NCI-H2029 treated with DMSO at 0.1 percent for 48 hours (cell line): Measurements from ENCODE around the gene HEXB.
"Not testable (repeated sequence)": the region's sequence is repeated elsewhere in the genome, so short reads cannot be mapped to it uniquely, and the experiment has no call there.

Source experiments
- DNase-seq: peaks from one replicate; lab custom pipeline; 2025; lab: John Stamatoyannopoulos, UW

HEXB gene

DNA sequence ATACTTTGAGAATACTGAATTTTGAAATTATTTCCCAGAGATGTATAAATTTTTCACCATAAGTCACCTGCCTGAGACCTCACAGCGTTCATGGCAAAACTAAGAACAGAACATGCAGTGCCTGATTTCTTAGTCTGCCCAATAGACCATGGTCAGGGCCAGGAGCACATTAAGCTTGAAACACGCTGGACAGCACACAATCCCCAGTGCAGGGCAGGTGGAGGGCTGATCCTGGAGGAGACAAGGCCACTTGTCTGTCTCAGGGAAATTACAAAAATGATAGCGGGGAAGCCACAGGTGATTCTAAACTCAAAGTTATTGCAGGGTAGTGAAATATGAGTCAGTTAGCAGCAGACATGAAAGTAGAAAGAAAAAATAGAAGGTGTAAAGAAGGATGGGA is 25.9 kb upstream of the HEXB start:
- no peak for DNase-seq

DNA sequence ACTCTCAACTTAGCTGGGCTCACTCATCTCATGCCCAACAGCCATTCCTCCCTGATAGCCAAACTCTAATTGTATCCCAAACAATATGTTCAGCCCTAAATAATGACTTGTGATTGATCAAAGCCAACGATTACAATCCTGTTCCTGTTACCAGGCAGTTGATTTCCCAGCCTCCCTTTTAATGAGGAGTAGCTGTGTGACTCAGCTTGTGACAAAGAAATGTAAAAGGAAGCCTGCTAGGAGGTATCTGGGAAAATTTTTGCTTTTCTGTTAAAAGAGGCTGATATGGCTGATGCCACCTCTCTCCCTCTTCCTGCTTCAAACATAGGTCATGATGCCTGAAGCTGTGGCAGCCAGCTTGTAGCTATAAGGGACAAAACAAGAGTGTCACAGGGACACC is 24.9 kb upstream of the HEXB start:
- no peak for DNase-seq

DNA sequence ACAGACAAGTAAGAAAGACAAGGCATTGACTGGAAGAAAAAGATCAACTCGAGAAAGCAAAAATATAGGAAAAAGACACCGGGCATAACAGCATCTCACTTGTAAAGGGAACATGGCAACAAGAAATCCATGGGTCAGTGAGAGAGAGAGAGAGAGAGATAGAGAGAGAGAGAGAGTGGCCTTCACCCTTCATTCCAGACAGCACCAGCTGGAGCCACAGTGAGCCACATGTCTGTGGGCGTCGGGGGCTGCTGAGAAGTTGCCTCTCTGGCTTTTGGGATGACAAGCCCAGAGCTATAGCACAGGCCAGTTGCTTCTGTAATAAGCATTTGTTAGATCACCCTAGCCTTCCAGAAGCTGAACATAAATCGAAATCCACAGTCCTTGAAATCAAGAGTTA is 24.2 kb upstream of the HEXB start:
- DNase-seq = no peak

DNA sequence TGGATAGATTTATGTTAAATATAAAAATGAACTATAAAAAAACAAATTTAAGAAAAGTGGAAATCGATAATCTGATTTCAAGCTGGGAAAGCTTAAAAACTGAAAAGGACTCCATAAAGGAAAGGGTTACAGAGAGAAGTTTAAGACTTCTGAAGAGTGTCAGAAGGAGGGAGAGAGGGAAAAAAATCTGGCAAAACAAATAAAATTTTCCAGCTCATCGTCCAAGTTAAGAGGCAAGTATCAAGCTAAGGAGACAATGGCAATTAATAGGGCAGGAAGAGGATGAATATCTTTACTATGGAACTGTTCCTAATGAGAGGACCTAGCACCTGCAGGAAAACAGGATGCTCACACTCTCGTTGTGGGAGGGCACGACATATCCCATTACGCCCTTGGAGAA is 20.5 kb upstream of the HEXB start:
- no peak for DNase-seq

DNA sequence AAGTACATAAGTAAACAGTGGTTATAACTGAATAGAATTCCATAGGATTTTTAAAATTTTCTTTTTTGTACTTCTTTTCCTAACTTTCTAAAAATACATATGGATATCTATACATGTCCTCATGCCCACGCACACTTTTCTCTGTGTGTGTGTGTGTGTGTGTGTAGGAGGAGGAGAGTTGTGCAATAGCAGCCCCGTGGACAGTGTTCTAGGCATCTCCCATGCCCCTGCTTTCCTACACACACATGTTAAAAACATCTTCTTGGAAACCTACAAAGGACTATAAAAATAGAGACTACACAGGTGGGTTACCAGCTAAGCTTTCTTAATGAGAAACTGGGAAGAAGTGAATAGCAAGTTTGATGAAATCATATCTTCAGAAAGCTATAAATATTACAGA is 19.8 kb upstream of the HEXB start:
- DNase-seq = no peak

DNA sequence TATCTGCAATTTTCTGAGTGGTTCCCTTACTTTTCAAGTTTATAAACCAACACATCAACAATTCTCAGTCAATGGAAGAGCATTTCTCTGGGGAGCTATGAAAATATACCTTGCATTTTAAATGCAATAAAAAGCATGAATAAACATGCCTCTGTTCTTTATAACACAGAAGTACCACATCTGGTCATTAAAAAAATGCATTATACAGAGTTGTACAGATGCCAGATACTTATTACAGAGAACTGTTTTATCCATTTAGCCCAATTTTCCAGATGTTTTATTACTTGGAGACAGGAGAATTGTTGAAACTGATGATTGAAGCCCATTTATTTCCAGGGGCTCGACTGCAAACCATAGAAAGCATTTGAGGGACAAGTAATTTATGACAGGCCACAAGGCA is 19.2 kb upstream of the HEXB start:
- DNase-seq = no peak

DNA sequence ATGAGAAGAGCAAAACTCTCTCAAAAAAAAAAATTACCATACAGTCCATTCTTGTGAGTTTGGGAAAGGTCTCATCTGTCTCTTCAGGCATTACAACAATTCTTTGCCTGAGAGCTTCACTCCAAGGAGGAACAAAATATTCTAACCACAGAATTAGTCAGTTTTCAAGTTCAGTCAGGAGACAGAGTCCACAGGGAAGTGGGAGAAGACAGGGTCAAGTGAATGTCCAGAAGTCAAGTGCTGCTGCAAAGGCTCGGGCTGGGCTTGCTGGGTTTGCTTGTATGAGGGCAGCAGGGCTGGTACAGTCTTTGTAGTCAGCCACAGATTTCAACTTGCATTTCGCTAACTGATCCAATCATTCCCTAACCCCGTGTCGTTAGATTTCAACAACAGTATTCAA is 17.6 kb upstream of the HEXB start:
- DNase-seq = no peak

DNA sequence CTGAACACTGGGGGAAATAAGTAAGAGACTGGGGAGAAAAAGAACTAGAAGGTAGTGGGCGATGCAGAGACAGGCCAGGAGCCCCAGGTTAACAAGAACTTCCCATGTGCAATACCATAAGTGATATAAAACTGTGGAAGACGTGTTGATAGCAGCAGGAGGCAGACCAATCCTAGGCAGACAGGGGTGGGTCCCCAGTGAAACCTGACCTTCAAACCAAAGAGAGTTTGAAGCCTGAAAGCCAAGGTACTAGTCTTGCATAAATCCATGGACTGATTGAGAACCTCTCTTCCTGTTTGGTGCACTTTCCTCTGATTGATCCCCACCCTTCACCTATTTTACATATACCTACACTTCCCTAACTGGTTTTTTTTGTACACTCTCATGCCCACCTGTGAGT is 15.2 kb upstream of the HEXB start:
- DNase-seq = no peak

DNA sequence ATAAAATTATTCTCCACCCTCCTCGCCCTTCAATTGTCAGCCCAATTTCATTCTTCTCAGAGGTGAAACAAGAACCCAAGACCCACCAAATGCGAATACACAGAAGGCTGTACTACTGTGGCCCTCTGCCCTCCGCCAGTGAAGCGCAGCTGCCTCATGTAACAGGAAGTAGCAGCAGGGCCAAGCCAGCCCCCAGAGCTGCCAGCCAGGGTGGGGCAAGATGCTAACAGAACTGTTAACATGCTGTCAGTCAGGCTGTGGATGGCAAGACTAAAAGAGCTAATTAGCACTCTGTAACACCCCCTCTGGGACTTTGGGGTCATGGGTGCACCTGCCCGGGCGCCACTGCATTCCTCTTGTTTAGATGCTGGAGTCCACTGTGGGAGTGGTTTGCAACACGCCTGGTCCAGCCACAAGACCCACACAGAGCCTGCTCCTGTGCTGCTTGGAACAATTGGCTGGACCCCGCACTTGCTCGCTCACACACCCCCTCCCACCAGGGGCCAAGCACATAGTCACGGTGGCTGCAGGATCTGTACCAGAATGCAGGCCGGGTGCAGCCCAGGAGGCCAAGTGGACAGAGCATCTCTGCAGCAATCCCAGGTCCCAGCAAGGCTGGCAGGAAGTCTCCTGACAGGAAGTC is 14.5 kb upstream of the HEXB start:
- no peak for DNase-seq

DNA sequence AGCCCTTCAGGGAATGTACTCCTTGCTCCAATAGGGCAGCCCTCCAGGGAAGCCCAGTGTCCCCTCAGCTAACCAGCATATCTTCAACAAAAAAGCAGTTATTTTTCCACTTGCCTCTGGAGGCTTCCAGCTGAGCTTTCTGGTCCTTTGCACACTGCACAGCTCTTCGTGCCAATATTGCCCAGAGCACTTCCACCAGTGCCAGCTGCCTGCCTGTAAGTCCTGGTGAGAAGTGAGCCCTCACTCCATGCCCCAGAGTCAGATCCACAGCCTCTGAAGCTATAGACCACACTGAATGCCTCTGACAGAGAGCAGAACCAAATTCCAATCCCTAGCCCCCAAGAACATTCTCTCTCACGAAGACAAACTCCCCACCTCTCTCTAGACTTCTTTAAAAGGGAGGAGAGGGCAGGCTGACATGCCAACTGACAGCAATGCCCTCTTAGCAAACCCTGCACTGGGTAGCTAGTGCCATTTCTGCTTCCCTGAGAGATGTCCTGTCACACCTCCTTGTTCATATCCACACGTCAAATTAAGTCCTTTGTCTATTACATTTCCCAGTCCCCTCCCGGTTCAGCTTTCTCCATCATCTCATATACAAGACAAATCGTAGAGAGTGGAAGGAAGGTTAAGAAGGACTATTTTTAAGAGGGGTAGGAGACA is 12.7 kb upstream of the HEXB start:
- DNase-seq = no peak

DNA sequence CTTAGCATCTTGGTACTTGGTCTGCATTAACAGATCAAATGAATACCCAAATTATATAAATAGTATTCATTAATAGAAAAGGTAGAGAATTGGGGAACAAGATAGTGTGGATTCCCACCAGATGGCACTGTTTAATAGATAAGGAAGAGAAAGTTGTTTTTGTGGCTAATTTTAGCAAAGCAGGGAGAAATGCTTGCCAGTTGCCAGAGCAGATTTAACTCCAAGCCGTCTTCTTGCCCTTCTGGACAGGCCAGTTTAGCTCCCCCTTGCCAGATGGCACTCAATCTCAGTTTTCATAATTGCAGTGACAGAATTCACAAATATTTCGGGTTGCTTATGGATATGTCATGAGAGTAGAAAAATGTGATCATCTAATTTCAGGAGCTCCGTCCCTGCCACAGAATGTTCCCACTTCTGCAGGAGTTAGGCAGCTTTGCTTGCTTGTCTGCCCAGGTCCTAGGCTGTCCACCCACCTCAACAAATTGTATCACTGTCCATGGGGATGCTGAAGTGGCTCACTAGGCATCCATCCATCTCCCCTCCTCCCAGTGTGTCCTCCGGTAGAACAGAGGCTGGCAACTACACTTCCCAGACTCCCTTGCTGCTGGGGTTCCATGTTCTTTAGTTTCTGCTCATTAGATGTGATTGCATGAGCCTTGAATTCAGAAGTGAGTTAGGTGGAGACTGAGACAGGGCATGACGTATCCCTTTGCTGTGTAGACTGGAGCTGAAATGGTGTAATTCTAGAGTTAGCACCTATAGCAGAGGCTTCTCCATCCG is 11.8 kb upstream of the HEXB start:
- no peak for DNase-seq

DNA sequence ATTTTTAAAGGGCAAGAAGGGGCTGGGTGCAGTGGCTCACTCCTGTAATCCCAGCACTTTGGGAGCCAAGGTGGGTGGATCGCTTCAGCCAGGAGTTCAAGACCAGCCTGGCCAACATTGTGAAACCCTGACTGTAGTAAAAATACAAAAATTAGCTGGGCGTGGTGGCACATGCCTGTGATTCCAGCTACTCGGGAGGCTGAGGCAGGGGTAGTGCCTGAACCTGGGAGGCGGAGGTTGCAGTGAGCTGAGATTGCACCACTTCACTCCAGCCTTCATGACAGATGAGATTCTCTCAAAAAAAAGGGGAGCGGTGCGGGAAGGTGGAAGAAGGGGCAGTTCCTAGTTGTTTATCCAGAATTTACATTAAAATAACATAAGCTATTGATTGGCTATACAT is 8.6 kb upstream of the HEXB start:
- DNase-seq = not testable (repeated sequence)

DNA sequence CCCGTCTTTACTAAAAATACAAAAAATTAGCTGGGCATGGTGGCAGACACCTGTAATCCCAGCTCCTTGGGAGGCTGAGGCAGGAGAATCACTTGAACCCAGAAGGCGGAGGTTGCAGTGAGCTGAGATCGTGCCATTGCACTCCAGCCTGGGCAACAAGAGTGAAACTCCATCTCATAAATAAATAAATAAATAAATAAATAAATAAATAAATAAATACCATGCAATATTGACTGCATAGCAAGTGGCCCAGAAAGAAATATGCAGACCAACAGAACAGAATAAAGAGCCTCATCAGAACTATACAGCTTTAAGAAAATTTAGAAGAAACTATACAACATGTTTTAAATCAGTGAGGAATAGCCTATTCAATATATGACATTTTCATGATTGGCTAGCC is 6.9 kb upstream of the HEXB start:
- not testable (repeated sequence) for DNase-seq

DNA sequence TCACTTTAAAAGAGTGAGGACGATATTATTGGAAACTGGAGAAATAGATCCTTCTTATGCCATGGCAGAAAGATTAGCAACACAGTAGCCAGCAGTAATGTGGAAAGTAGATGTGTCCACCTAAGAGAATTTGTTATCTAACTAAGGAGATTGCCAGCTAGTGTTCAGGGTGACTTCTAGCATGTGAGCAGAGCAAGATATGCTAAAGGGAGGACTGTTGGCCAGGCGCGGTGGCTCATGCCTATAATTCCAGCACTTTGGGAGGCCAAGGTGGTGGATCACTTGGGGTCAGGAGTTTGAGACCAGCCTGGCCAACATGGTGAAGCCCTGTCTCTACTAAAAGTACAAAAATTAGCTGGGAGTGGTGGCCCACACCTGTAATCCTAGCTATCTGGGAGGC is 5.7 kb upstream of the HEXB start:
- not testable (repeated sequence) for DNase-seq

DNA sequence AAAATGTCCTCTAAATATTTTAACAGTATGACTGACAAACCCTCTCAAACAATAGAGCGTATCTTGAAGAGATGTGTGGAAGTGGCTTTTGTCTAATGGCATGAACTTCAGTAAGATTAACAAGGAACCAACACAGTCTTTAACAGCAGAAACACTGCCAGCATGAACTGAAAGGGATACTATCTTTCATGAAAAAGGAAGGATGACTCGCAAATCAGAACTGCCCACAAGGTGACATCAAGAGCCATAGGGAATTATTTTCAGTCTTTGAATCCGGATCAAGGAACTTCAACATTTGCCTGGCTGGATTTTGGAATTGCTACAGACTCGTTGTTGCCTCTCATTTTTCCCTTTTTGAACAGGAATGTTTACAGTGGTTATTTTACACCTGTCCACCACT is 5.1 kb upstream of the HEXB start:
- no peak for DNase-seq

DNA sequence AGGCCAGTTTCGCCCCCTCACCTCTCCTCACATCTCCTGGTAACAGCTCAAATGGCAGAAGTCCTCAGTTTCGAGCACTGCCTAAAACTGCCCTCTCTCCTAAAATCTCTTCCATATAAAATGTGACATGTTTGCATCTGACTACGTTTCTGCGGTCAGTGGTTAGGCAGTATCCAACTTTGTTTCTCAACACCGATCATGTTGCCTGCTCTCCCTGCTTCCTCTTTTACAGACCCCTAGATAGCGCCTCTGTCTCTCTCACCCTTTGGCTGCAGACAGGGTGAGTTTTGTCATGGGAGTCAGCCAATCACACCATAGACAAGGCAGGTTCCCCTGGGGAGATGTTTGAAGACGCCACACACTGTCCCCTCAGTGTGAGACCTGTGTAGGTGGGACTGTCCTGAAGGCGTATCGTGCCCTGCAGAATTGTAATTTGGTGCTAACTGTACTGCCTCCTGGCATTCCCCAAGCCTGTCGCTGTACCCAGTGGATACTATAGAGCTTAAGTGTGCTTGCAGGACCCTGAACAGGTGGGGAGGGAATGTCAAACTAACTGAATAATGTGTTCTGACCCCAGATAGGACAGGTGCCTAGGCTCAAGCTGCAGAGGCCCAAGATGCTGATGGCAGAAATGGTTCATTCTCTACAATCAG is 1.1 kb downstream of the HEXB start:
- DNase-seq = no peak

DNA sequence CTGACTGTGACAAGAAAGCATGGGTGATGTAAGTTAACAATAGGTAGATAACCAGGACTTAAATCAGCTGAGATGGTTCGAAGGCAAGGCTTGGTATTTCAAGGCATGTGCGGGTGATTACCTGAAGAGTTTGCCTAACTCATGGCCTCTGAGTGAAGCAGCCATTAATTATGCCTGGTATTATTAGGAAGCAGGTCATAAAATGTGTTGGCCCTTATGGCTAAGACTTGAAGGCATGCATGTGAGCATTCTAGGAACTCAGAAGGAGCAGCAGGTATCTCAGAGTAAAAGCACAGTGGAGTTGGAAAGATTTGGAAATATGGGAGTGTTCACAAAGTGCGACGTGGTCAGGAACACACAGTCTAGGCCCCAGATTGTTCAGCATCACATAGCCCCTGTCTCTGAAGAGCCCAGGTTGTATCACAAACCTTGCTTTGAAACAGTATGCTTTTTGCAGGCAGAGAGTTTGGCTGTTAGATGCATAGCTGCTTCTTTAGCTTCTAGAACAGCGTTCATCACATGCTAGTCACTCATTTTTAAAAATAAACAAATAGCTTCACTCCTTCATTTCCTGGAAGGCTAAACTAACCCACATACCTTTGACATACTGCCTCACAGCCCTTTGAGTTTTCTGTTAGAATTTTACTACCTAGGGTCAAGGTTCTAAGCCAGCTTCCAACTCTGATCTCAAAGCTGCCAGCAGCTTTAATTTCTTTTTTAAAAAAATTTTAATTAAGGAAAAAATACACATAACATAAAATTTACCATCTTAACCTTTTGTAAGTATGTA is 2.1 kb downstream of the HEXB start:
- DNase-seq = no peak

DNA sequence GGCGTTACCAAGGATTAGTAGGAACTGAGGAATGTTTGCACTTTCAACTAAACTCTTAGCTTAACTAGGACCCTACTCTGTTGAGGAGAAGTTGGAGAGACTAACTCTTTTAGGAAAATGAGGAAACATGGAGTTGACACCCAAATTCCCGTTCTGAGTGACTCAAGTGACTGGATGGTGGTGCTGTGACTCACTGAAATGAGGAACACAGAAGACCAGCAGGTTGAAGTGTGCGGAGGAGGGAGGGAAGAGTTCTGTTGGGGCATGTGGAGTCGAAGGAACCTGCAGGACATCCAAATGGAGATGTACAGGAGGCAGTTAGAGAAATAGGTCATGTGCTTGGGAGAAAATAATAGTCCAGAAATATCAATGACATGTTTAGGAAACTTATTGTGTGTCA is 8.2 kb downstream of the HEXB start:
- DNase-seq = no peak

DNA sequence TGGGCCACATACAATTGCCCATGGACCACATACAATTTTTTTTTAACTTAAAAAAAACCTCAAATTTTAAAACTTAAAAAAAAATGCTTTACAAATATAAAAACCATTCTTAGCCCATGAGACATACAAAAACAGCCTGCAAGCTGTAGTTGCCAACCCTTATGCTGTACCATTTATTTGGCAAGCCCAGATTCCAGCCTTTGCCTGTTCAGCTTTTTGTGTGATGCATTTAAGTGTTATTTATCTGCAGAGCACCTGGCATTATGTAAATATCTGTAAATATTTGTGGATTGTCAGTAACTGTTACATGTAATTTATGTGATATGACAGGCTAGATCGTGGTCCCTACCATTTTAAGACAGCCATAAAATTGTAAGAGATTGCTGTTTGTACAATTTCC is 32.6 kb downstream of the HEXB start:
- DNase-seq = no peak

DNA sequence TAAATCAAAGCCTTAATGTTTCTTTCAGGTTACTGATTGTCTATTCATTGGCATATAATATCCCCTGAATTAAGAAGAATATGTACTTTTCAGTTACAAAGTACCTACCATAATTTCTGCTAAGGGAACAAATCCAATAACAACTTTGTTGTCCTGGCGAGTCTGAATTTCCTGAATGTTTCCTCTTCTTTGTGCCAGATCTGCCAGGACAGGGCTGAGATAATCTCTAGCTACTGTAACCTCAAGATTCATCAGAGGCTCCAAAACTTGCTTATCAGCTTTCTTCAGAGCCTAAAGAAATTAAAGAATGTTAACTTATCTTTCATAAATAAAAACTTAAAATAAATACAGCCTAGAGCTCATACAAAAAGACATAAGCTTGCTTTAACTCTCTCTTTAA is 37.2 kb downstream of the HEXB start:
- DNase-seq = no peak

DNA sequence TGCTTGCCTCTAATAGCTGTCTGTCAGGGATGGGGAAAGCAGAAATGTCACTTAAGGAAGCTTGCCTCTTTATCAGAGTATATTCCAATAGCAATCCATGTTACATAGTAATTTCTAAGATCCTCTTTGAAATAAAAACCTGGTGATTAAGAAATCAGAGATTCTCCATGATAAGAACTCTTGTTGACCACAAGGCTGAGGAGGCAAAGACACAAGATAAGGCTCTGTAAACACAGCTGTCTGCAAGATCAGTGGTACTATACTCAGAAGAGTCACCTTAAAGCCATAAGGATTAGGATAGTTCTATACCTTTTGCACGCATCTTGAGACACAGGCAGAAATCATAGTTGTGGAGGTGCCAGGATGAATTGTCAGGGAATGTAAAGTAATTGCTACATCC is 40.3 kb downstream of the HEXB start:
- DNase-seq = no peak

DNA sequence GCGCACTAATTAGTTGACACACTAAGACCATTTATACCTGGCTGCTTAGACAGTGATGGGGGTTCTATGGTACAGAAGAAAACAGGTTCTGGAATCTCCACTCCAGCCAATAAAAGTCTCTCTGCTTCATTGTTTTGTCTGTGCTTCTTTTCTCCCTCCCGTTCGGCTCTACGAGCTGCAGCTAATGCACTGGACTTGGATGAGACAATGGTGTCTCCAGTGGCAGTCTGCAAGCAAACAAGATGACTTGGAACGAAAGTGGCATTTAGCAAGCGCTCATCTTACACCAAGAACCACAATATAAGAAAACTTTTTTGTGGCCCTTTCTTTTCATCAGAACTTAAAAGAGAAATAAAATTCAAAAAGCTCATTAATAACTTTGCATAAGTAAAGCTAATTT is 51.7 kb downstream of the HEXB start:
- DNase-seq = no peak
